GM18507 (cell line): ENCODE results near the gene SATB1.
A peak's percentile ranks its signal among the peaks of the same experiment; 100 is the strongest.

Experiments used
- DNase-seq: peaks from one replicate; pipeline ENCODE4 v3.0.0; 2011; ENCODE audit warnings: low read depth; ENCODE audit not compliant: insufficient read length; ENCODE audit errors: extremely low spot score
- FAIRE-seq: peaks from 2 replicates; lab custom pipeline; 2011; peaks lifted over from hg19 to GRCh38; lab: Jason Lieb, UNC

The SATB1 gene

DNA sequence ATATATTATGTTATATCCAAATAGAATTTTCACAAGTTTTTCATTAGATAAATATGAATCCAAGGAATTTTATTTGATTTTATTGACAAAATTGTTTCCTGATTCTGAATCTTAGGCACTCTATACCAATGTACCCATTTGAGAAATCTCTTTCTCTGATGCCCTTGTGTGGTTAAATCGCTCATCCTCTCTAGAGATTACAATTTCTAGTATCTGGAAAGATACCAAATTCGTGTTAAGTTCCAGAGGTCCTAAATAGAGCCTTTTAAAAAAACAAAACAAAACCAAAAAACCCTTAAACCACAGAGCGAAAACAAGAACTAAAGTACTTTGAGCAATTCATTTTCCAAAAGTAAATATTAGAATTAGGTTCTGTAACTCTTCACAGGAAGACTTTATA, 20.0 kb downstream of the SATB1 start:
- DNase-seq (no peak), FAIRE-seq (no peak)

DNA sequence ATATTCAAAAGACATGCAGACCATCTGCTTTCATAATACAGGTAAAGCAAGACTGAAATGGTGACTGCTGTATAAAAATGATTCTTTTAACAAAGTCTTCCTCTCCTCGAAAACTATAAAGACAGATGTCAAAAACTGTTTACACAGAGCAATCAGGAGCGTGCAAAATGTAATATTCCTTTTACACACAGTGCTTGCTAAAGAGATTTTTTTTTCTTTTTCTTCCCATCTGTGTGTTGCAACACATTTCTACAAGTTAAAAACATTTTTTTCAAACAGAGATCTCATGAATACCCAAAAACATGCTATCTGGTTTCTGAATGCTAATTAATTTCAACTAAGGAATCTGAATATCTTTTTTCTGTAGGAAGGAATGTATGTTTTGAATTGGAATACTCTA, 22.1 kb downstream of the SATB1 start:
- DNase-seq (no peak), FAIRE-seq (no peak)

DNA sequence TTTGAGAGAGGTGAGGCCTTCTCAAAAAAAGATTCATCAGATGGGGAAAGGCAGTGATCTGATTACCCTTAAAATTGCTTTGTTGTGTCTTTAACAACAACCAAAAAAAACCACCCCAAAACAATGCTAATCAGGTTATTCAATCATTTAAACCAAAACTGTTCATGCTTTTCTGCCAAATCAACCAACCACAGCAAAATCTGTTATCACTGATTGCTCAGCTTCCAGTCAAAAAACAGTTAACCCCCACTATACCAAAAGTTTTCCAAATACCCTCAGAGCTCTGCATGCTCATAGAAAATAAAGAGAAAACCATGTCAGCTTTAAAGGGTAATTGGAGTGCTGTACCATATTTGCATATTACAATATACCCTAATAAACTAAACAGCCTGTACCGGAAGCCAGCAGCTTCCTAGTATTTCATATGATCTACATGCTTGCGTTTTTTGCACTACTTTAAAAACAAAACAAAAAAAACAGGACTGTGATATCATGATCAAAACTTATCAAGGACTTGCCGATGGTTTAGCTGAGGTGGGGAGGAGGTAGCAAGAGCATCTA, 22.8 kb downstream of the SATB1 start:
- DNase-seq: no peak
- no peak for FAIRE-seq

DNA sequence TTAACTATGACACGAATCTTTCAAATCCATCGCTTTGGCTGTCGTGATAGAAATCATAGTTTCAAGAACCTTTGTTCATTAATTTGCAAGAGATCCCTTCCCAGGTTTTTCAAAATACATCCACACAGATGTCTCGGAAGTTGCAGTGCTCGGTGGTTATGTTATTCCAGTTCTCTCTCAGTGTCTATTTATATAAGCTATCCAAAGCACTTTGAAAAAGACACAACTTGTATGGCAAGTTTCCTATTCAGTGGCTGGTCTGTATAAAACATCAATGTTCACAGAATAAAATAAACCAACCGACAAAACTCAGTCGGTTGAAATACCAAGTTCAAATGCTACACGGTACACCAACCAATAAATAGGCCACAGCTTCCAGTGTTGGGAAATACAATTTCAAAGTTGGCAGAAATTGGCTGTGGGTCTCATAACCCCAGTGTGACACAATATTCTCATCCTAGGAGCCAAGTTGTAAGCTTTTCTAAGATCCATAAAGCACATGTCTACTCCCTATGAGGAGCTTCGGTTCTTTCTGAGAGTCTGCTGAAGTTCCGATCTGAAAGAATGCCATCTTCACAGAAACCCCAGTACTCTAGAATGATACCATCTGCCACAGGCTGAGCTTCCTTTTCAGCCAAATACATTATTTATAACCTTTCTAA, 23.7 kb downstream of the SATB1 start:
- DNase-seq (no peak), FAIRE-seq (no peak)

DNA sequence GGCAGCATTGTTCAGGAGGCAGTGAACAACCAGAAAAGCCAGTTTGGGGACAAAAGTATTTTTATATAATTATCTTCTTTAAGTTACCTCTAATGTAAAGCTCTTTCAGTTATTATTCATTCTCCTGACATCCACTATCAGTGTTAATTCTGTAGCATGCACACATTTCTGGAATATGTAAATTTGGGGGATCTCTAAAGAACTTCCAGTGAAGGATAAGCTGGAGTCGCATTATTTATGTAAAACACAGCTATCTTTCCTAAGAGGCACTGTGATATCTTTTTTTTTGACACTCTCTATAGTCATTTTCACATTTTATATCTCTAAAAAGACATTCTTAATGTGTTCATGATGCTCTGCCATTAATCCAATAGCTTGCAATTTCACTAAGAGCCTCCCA, 26.7 kb downstream of the SATB1 start:
- DNase-seq (no peak), FAIRE-seq (no peak)

DNA sequence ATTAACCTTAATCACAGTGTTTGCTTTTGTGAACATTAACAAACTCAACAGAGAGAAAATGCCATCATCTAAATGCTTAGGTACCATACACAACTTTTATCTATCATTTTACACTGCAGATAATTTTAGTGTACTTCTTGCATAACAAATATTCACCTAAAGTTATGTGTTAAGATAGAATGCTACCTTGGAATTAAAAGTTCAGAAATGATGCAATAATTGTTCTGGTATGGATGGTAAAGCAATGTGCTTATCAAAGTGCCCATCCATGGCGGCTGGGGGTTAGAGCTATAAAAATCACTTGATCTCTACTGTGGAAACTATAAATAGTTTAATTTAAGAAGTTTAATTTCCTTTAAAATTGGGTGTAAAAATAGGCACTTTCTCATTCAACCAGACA, 28.7 kb downstream of the SATB1 start:
- FAIRE-seq: no peak
- DNase-seq: no peak

DNA sequence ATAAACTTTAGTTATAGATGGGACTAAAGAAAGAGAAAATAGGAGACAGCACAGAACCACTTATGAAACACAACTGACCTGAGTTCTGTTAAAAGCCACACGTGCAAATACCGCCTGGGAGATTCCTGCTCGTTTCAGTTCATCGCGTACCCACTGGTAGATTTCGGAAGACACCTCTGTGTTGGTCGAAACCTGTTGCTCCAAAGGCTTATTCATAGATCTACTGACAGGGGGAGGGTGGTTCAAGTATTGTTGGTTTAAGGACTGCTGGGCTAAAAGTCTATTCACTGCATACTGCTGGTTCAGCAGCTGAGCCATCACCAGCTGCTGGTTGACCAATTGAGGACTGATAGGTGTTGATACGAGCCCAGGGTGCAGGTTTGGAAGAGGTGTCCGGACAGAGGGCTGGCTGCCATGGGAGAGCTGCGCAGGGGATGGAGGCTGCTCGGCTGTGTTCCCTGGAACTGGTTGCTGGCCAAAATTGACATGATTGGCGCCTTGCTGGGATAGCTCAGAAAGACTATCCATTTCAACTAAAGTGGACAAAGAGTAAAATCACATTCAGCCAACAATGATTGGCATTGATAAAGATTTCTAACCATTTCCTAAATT, 30.6 kb downstream of the SATB1 start:
- no peak for DNase-seq
- FAIRE-seq: no peak

DNA sequence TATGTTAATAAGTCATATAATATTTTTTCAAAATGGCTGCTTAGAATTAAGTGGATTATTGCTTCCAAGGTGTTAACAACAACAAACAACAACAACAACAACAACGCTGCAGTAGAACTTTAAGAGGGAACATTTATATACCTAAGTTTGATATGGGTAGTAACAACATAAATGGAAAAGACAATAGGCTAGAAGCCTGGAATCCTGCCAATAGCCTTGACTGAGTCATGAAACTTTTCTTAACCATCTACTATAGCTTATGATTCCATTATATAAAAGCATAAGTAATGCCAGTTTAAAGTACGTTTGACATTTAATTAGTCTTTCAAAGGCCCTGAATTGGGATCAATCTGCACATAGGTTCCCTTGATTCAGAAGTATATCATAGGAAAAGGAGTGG, 31.2 kb downstream of the SATB1 start:
- FAIRE-seq: no peak
- DNase-seq: no peak

DNA sequence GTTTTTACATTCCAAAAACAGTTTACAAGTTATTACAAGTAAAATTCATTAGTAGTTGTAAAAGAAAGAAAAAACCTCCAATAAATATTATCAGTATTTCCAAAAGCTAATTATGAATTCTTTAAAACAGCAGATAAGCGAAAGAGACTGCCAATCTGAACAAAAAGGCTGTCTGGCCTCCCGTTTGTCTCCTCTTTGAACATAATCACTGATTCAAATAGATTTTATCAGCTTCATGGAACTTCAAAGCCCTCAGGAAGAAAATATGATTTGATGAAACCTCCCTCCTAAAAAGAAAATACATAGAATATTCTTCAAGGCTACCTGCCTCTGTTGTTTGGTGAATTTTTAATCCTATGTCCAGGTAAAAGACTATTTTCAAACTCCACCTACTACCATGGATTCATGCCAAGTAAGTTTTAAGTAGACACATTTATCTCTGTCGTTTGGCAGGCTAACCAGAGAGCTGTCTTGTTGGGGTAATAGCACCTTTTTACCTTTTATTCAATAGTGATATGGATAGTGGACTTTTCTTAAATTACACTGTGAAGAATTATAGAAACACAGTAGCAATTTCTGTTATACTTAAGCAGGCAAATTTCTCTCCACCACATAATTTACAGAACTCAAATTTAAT, 35.0 kb downstream of the SATB1 start:
- no peak for FAIRE-seq
- no peak for DNase-seq

DNA sequence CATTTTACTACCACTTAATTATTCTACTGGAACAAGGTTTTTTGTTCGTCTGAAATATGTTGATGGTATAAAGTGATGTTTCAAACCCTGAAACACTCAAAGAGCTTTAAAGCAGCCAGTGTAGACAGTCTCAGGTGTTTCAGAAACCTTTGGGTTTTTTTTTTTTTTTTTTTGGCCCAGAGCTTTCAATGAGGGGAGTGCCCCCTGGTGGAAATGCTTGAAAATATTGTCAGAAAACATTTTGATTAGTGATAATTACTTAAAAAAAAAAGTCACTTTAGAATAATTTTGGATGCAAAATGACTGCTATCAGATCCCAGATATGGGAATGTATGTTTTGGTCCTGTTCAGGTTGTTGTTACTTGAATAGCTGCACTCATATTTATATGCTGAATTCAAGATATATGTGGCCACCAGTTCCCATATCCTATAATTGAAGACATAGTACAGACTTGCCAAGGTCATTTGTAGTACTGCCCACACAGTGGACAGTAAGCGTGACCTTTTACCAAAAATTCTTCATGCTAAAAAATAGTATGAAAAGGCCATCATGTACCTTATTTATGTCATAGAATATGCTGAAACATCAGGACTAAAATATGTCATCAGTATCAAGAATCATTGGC, 35.9 kb downstream of the SATB1 start:
- FAIRE-seq (peak; percentile 9), DNase-seq (no peak)

DNA sequence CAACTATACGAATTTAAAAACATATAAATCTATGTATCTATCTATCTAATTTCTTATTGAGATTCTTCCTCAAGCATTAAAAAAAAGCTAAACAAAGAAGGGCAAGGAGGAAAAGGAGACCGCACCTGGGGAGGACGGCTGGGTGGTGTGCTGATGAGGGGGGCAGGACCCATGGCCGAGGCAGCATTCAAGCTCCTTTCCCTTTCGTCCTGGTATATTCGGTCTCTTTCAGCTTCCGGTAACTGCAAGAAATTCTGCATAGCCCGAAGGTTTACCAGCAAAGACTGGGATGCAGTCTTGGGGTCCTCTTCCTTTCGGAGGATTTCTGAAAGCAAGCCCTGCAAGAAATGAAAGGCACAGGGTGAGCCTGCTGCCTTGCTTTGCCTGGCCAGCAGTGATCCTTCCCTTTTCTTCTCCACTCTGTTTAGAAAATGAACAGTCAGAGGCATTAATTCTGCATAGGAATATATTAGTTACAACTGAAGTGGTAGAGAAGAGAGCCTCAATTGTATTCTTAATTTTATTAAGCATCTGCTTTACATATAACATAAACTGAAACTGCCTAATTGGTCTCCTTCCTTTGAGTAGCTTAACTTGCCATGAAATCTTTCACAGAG, 38.8 kb downstream of the SATB1 start:
- no peak for DNase-seq
- no peak for FAIRE-seq

DNA sequence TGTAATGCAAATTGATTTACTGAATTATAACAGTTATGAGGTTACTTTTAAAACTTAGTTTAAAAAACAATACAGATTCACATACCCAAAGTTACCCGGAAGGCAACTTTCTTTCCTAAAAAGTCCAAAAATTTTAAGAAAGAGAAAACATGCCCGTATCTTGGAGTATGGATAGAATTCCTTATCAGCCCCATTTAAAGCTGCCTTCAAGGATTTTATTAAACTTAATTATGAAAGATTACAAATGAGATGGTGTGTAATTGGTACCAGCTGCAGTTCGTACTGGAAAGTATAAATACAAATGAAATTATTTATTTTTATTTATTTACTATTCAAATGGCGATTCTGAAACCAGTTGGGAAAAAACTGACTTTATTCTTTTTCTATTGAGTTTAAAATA, 39.4 kb downstream of the SATB1 start:
- DNase-seq: no peak
- no peak for FAIRE-seq

DNA sequence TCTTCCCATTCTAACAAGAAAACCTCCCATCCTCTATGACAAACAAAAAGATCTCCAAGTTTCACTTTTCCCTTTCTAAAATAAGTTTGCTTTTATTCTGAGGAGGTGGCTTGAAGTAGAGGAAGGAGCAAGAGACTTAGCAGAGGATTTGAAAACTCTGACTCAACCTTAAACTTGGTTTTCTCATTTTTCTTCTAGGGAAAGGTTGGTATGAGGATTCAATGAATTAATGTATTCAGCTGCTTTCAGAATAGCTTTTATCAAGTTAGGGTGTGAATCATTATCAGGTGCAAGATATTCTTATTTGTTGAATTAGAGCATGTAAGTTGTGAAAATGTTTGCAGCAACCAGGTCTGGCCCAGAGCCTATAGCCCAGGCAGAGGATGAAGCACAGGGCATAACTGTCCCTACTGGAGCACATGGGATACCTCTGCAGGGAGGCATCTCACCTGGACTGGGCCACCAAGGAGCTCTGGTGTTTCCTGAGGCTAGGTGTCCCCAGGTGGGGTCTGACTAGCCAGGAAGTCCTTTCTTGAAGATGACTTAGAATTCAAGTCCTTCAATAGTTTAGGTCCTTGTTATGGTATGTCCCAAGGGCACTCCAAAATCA, 42.3 kb downstream of the SATB1 start:
- DNase-seq (no peak), FAIRE-seq (no peak)

DNA sequence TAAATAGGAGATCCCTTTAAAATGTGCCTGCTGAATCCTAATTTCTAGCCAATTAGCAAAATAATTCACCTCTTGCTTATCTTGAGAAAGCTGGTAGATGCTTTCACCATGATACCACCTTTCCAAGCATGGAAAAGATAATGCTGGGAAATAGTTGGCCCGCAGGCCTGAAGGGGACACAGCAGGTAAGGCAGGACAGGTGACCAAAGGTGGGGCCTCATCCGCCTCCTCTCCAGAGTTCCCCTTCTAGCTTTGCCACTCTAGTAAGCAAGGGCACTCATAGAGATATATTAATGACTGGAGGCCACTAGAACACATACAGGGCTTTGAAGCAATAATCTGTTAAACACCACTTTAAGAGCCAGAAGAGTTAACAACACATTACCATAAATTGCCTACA, 45.5 kb downstream of the SATB1 start:
- FAIRE-seq (no peak), DNase-seq (no peak)

DNA sequence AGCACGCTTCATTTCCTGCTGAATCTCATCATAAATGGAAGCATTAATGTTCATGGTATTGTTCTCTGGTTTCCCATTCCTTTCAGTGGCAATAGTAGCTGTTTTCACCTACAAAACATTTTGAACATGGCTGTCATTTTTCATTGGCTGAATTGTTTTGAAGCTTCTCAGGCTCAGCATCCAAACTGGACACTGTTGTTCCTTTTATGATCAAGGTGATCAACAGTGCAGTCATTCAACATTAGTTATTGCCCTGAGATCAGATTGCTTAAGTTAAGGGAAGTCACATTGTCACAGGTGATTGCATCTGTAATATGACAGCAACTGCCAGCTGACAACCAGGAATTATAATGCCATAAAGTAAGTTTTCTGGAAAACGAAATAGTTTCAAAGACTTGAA, 46.9 kb downstream of the SATB1 start:
- DNase-seq: no peak
- FAIRE-seq: no peak

DNA sequence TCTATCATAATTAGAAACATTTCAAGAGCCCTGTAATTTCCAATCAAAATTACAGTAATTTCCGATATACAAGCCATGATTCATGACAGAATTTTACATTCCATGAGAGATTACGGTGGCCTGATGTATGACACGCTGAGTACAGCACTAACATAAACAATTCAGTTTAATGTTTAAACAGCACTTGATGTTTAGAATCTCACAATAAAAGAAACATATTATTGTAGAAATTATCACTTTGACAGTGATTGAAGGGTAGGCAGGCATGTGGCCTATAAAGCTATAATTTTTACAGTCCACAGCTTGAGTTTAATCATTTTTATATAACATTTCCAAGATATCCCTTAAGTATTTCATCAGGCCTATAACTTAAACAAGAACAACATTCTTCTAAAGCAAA, 48.5 kb downstream of the SATB1 start:
- DNase-seq: no peak
- no peak for FAIRE-seq

DNA sequence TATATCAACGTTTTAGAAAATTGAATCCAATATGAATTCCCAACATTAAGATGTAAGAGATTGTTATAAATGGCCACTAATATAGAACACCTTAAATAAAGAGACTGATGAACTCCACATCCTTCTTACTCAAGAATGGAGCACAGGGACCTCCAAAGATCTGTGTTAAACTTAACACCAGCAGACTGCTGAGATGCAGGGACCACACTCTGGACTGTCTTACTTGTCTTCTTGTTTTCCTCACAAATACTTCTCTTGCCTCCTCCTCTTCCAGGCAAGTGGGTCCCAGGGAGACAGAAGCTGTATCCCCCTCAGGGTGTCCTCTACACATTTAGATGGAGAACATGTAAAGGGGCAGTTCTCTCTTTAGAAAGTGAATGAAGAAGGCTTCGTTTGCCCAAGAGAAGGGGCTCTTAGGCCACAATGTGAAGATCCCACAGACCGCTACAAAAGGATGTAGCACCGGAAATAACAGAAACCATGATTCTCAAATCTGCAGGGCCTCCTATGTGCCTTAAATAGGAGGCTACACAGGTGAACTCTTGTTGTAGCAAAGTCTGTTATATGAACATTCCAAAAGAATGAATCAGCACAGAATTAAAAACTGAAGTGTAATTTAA, 52.2 kb downstream of the SATB1 start:
- FAIRE-seq (no peak), DNase-seq (no peak)

DNA sequence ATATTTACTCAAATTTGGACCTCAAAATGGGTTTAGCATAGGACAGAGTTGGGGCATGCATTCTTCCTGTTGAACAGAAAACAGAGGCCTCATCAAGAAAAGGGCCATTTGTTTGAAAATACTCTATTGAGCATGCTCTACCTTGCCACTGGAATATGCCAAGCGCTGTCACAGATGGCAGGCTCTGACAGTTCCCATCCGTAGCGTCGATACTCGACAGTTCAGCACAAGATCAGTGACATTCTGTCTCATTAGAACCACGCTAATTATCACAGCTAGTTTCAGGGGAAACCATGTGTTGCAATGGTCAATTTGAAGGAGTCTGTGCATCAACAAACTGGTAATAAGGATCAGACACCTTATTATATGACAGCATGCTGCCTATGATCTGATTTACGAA, 54.5 kb downstream of the SATB1 start:
- DNase-seq (no peak), FAIRE-seq (no peak)

DNA sequence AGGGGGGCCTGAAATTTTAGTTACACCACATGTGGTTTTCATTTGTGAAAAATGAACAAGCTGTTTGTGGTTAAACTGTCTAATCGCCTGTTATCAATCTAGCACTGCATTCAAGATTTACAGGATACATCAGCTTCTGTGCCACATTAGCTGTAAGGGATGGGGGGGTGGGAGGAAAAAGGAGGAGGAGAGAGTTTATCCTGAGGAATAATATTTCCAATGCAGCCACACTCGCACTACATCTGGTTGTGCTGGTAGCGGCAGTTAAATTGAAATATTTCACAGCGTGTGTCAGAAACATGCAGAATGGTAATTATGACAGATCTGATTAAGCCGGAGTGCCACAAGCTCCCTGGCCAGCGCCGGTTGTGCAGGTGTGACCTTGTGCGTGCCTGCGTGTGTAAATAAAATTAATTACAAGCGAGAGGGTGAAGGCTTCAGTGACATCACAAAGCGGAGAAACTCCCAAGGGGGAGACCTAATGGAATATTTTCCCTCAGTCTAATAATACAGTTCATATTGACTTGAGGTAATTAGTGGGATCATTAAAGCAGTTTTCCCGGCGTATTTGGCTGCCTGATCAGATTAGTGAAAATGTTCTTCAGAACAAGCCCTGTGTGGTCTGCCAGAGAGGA, 55.5 kb downstream of the SATB1 start:
- no peak for FAIRE-seq
- DNase-seq: no peak
